Mesothelial cell of epicardium (in vitro differentiated cells): ENCODE measurements around the gene GPSM3. TPM values are rescaled to one million over a fixed set of nuclear protein-coding genes. Genes with fewer than 3 reads are reported as not detected.
A peak's percentile ranks its signal among the peaks of the same experiment; 100 is the strongest.

Source experiments
- DNase-seq, 2 experiments: peaks; one replicate each; pipeline ENCODE4 v3.0.0; 2021; ENCODE audit warnings: low spot score in 2 of 2; ENCODE audit not compliant: unreplicated experiment in 2 of 2
- H3K27ac Mint-ChIP-seq: 2 replicates; pipeline ENCODE4 v1.8.0; 2021; ENCODE audit warnings: mixed read lengths
- H3K27me3 Mint-ChIP-seq: 2 replicates; pipeline ENCODE4 v1.8.0; 2021; ENCODE audit warnings: low read depth, mixed read lengths
- H3K36me3 Mint-ChIP-seq: 2 replicates; pipeline ENCODE4 v1.8.0; 2021; ENCODE audit warnings: mixed read lengths
- H3K4me1 Mint-ChIP-seq: 2 replicates; pipeline ENCODE4 v1.8.0; 2021; ENCODE audit warnings: mixed read lengths
- H3K4me3 Mint-ChIP-seq: 2 replicates; pipeline ENCODE4 v1.8.0; 2021; ENCODE audit warnings: mild to moderate bottlenecking, moderate library complexity, mixed read lengths
- H3K9me3 Mint-ChIP-seq: 2 replicates; pipeline ENCODE4 v1.8.0; 2021; ENCODE audit warnings: mixed read lengths
- total RNA-seq: library from RNA; stranded (reverse); gene quantifications from 3 replicates; pipeline ENCODE4 v1.2.1, GENCODE V29; 2021
- TF ChIP-seq, protein P1 (sequence below): fragments of 200-600 bp; sonication (generic); IDR thresholded peaks from one replicate; pipeline ENCODE4 v1.5.0; 2021; ENCODE audit warnings: antibody characterized with exemption; ENCODE audit not compliant: unreplicated experiment

Gene GPSM3, protein sequence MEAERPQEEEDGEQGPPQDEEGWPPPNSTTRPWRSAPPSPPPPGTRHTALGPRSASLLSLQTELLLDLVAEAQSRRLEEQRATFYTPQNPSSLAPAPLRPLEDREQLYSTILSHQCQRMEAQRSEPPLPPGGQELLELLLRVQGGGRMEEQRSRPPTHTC
- total RNA-seq, result 7.6 to 10.1 TPM (median 8.6 TPM) in 3 replicates

DNA sequence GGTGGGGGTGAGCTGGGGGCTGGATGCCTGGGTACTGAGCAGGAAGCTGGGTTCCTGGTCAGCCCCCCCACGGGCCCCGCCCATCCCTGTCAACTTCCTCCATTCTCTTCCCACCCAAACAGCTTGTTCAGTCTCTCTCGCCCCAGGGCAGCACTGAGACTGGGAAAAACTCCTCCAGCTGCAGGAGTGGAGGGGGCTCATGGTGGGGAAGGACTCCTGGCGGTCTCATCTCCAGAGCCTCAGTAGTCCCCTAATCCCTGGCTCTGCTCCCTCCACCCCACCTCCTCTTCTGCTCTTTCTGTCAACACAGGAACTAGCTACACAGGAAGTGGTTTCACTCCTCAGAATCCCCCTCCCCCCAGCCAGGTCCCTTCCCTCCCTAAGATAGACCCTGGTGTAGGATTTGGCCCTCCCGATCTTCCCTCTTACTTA lies at the start of gene GPSM3:
TSS of gene GPSM3 (minus strand) at position 36 of the 432 bp plus-strand sequence. CDS start 130 bp downstream, outside the sequence.
- Mint-ChIP-seq H3K36me3 (peaks cover 2% of the 10 kb centered on the region), H3K4me3 (peak within 1 kb of the TSS; percentile 51), H3K27ac (peak within 1 kb of the TSS; percentile 94), H3K4me1 (peaks cover 68% of the 10 kb centered on the region), H3K9me3 (no peaks in the 10 kb centered on the region), H3K27me3 (no peaks in the 10 kb centered on the region)
- DNase-seq, result no peak
- TF ChIP-seq, protein P1, sequence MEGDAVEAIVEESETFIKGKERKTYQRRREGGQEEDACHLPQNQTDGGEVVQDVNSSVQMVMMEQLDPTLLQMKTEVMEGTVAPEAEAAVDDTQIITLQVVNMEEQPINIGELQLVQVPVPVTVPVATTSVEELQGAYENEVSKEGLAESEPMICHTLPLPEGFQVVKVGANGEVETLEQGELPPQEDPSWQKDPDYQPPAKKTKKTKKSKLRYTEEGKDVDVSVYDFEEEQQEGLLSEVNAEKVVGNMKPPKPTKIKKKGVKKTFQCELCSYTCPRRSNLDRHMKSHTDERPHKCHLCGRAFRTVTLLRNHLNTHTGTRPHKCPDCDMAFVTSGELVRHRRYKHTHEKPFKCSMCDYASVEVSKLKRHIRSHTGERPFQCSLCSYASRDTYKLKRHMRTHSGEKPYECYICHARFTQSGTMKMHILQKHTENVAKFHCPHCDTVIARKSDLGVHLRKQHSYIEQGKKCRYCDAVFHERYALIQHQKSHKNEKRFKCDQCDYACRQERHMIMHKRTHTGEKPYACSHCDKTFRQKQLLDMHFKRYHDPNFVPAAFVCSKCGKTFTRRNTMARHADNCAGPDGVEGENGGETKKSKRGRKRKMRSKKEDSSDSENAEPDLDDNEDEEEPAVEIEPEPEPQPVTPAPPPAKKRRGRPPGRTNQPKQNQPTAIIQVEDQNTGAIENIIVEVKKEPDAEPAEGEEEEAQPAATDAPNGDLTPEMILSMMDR, result no peak

DNA sequence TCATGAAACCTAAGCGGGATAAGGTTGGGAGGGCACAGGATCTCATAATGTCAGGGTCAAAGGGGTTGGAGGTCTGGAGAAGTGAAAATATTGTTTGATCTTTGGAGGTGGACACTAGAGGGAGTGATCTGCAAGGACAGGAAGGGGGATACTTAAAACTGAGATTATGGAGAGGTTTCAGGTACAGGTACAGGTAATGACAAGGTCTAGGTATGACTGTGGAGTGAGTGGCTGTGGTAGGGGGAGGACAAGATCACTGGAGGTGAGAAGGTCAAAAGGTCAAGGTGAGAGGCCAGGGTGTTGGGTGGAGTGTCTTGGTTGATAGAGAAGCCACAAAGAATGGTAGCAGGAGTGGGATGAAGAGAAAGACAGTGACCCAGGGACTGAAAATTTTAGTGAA lies 48.2 kb upstream of the GPSM3 start:
- Mint-ChIP-seq H3K9me3 (no peaks in the 10 kb centered on the region), H3K27me3 (peaks cover 14% of the 10 kb centered on the region), H3K4me3 (no peak overlapping the region), H3K4me1 (peaks cover 7% of the 10 kb centered on the region), H3K36me3 (no peaks in the 10 kb centered on the region), H3K27ac (no peak overlapping the region)
- no peak for DNase-seq
- TF ChIP-seq, protein P1, result no peak

DNA sequence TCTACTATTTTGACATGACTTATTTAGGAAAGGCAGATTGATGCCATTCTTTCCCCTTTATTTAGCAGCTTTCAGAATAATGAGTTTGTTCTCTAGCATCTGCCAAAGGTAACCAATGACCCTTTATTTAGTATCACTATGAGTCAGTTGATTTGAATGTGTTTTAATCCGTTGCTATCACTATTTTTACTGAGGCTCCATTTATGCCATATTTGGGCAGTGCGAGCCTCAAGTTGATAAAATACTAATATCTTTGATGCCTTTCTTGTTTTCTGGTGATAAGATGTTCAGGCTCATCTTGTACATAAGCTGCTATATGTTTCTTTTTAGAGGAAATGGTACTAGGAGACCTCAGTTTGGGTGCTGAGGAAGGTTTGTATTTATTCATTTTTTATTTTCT lies 47.0 kb upstream of the GPSM3 start:
- H3K27me3 Mint-ChIP-seq, result peaks cover 14% of the 10 kb centered on the region
- DNase-seq, result no peak
- TF ChIP-seq, protein P1, result no peak
- H3K4me3 Mint-ChIP-seq, result no peak overlapping the region
- no peaks in the 10 kb centered on the region for H3K4me1 Mint-ChIP-seq
- H3K9me3 Mint-ChIP-seq, result no peaks in the 10 kb centered on the region
- no peaks in the 10 kb centered on the region for H3K36me3 Mint-ChIP-seq
- no peak overlapping the region for H3K27ac Mint-ChIP-seq

DNA sequence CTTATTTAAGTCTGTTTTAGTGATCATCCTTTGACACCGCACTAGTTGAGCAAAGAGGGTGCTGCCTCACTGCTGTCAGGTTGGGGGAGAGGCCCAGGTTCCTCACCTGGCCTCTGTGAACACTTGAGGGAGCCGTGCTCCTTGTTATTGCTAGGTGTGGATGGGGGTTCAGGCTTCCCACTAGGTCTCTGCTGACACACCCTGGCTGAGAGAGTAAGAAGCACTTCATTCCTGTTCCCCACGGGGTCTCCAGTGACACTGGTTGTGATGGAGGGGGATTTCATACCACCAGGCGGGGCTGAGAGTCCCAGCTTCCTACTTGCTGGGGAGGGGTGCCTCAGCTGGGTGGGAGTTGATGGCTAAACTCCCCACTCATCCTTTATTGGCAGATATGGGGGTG lies 42.5 kb upstream of the GPSM3 start:
- TF ChIP-seq, protein P1, result no peak
- Mint-ChIP-seq H3K4me1 (no peaks in the 10 kb centered on the region), H3K4me3 (no peak overlapping the region), H3K36me3 (no peaks in the 10 kb centered on the region), H3K27ac (no peak overlapping the region), H3K9me3 (no peaks in the 10 kb centered on the region), H3K27me3 (peaks cover 4% of the 10 kb centered on the region)
- DNase-seq, result no peak

DNA sequence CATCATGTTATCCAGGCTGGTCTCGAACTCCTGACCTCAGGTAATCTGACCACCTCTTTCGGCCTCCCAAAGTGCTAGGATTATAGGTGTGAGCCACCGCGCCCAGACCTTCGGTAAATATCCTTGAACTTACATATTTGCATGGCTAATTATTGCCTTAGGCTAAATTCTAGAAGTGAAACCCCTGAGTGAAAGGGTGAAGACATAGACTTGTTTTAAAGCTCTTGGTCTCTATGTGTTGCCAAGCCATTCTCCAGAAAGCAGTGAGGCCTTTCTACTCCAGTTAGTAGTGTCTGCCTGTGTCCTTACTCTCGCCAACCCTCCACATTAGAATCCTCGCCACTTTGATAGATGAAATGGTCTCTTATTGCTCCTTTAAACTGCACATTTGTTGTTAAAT lies 34.0 kb upstream of the GPSM3 start:
- Mint-ChIP-seq H3K27me3 (peaks cover 12% of the 10 kb centered on the region), H3K36me3 (no peaks in the 10 kb centered on the region), H3K4me3 (no peak overlapping the region), H3K27ac (no peak overlapping the region), H3K9me3 (no peaks in the 10 kb centered on the region), H3K4me1 (no peaks in the 10 kb centered on the region)
- TF ChIP-seq, protein P1, result no peak
- no peak for DNase-seq

DNA sequence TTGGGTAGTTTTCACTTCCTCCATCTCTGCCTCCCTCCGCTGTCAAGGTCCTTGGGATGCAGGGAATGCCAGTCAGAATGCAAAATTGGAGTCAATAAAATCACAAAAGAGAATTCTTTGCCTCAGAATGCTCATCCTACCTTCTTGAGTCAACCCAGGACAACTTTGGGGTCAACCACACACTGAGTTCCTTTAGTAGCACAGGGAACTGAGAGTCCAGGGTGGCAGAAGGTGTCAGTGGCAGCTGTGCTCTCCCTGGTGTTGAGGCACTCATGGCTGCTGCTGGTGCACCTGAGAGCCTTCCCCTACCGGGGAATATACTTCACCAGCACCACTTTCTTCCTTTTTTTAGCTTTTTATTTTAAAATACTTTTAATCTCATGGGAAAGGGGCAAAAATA lies 32.3 kb upstream of the GPSM3 start:
- no peaks in the 10 kb centered on the region for H3K4me1 Mint-ChIP-seq
- H3K36me3 Mint-ChIP-seq, result no peaks in the 10 kb centered on the region
- TF ChIP-seq, protein P1, result no peak
- H3K27ac Mint-ChIP-seq, result no peak overlapping the region
- H3K4me3 Mint-ChIP-seq, result no peak overlapping the region
- no peak for DNase-seq
- H3K27me3 Mint-ChIP-seq, result peaks cover 22% of the 10 kb centered on the region
- H3K9me3 Mint-ChIP-seq, result no peaks in the 10 kb centered on the region
